Smooth muscle cell (in vitro differentiated cells): ENCODE measurements around the gene GSTM3. TPM values are rescaled to one million over a fixed set of nuclear protein-coding genes. Genes with fewer than 3 reads are reported as not detected.

Source experiments
- DNase-seq: peaks from one replicate; lab custom pipeline; 2025; ENCODE audit not compliant: unreplicated experiment; lab: John Stamatoyannopoulos, UW
- H2AFZ ChIP-seq: fragments of 200-600 bp; sonication (generic); 2 replicates; pipeline ENCODE4 v1.6.0; 2016; ENCODE audit warnings: antibody characterized with exemption, low read depth, mild to moderate bottlenecking
- H3F3A ChIP-seq: fragments of 200-600 bp; sonication (generic); 2 replicates; pipeline ENCODE4 v1.6.0; 2017; ENCODE audit warnings: antibody characterized with exemption, low read depth
- H3K27ac ChIP-seq: fragments of 200-600 bp; sonication (generic); 2 replicates; pipeline ENCODE4 v1.5.1; 2016; ENCODE audit warnings: low read depth, mild to moderate bottlenecking
- H3K27me3 ChIP-seq: fragments of 200-600 bp; sonication (generic); 2 replicates; pipeline ENCODE4 v1.6.1; 2016; ENCODE audit warnings: low read depth, mild to moderate bottlenecking
- H3K36me3 ChIP-seq: fragments of 200-600 bp; sonication (generic); 2 replicates; pipeline ENCODE4 v1.5.1; 2016; ENCODE audit warnings: low read depth
- H3K4me1 ChIP-seq: fragments of 200-600 bp; sonication (generic); 2 replicates; pipeline ENCODE4 v1.5.1; 2016; ENCODE audit warnings: low read depth
- H3K4me2 ChIP-seq: fragments of 200-600 bp; sonication (generic); 2 replicates; pipeline ENCODE4 v1.6.0; 2016; ENCODE audit warnings: mild to moderate bottlenecking
- H3K4me3 ChIP-seq: fragments of 200-600 bp; sonication (generic); 2 replicates; pipeline ENCODE4 v1.5.1; 2016; ENCODE audit warnings: mild to moderate bottlenecking
- H3K79me2 ChIP-seq: fragments of 200-600 bp; sonication (generic); 2 replicates; pipeline ENCODE4 v1.6.0; 2016; ENCODE audit warnings: low read depth, mild to moderate bottlenecking
- H3K9ac ChIP-seq: fragments of 200-600 bp; sonication (generic); 2 replicates; pipeline ENCODE4 v1.6.0; 2016; ENCODE audit warnings: low read depth
- H3K9me3 ChIP-seq: fragments of 200-600 bp; sonication (generic); replicated peaks from 2 replicates; pipeline ENCODE4 v1.5.1; 2016; ENCODE audit warnings: low read depth
- H4K20me1 ChIP-seq: fragments of 200-600 bp; sonication (generic); 2 replicates; pipeline ENCODE4 v1.6.0; 2016; ENCODE audit warnings: low read depth
- CTCF ChIP-seq: fragments of 200-600 bp; sonication (generic); IDR thresholded peaks from 2 replicates; pipeline ENCODE4 v1.5.1; 2017; ENCODE audit warnings: borderline replicate concordance, mild to moderate bottlenecking, antibody characterized with exemption; ENCODE audit not compliant: insufficient read depth, poor library complexity, severe bottlenecking
- WGBS: methylation state at CpG from one replicate; pipeline ENCODE4 v1.1.7; 2016; ENCODE audit warnings: low lambda C conversion rate; 5-methylcytosine and 5-hydroxymethylcytosine counted together
- polyA plus RNA-seq: library from polyadenylated mRNA; unstranded; fragments of >200 nt; fragmentation: Nextera tagmentation; extraction: Ambion mirVana; gene quantifications from 2 replicates; pipeline ENCODE4 v1.2.1, GENCODE V29; 2016
- total RNA-seq: library from RNA; depleted of rRNA; stranded (reverse); fragments of >200 nt; gene quantifications from 2 replicates; pipeline ENCODE4 v1.2.3, GENCODE V29; 2014

GSTM3 gene
- total and polyA plus RNA-seq, 2 experiments from 2014 or later: 153 to 218 TPM

- H3K27ac ChIP-seq: peak overlapping the region; percentile 3
Measured at GRCh38 chr1:109786531-109787021, 45.7 kb upstream of the GSTM3 start.

GRCh38 chr1:109786112-109786480 lies 45.3 kb upstream of the GSTM3 start:
- H3K4me1 ChIP-seq: peaks cover 29% of the 10 kb centered on the region

More at GRCh38 chr1:109786531-109787021, 45.7 kb upstream of the GSTM3 start:
- H3F3A ChIP-seq: peaks cover 14% of the 10 kb centered on the region
- H3K79me2 ChIP-seq: no peaks in the 10 kb centered on the region
- no peaks in the 10 kb centered on the region for H3K36me3 ChIP-seq
- no peaks in the 10 kb centered on the region for H3K9me3 ChIP-seq
- H2AFZ ChIP-seq: no peak overlapping the region
- H3K4me3 ChIP-seq: no peak overlapping the region
- H4K20me1 ChIP-seq: no peaks in the 10 kb centered on the region
- DNase-seq: no peak
- H3K4me1 ChIP-seq: peaks cover 31% of the 10 kb centered on the region
- no peak overlapping the region for H3K4me2 ChIP-seq
- no peak overlapping the region for H3K9ac ChIP-seq
- TF ChIP-seq CTCF: no peak
- H3K27me3 ChIP-seq: no peaks in the 10 kb centered on the region
- WGBS: 83% methylated on average over 6 of the region's 6 CpGs

GRCh38 chr1:109785446-109786111 lies 44.7 kb upstream of the GSTM3 start:
- no peak for TF ChIP-seq CTCF
- Histone ChIP-seq H3K9me3 (peaks cover 2% of the 10 kb centered on the region), H3K4me3 (no peak overlapping the region), H3K4me1 (peaks cover 29% of the 10 kb centered on the region), H3K79me2 (no peaks in the 10 kb centered on the region), H3K36me3 (no peaks in the 10 kb centered on the region), H3K27ac (no peak overlapping the region), H3K27me3 (no peaks in the 10 kb centered on the region), H2AFZ (no peak overlapping the region), H3K4me2 (no peak overlapping the region), H3K9ac (no peak overlapping the region), H3F3A (peaks cover 14% of the 10 kb centered on the region), H4K20me1 (no peaks in the 10 kb centered on the region)
- no peak for DNase-seq
- WGBS: 94% methylated on average over 4 of the region's 4 CpGs

More at GRCh38 chr1:109786112-109786480, 45.3 kb upstream of the GSTM3 start:
- no peak for TF ChIP-seq CTCF
- WGBS: 78% methylated on average over 5 of the region's 5 CpGs
- no peaks in the 10 kb centered on the region for H3K79me2 ChIP-seq
- H3K9ac ChIP-seq: no peak overlapping the region
- DNase-seq: no peak
- no peak overlapping the region for H3K4me2 ChIP-seq
- H4K20me1 ChIP-seq: no peaks in the 10 kb centered on the region
- peaks cover 14% of the 10 kb centered on the region for H3F3A ChIP-seq
- H3K4me3 ChIP-seq: no peak overlapping the region
- no peaks in the 10 kb centered on the region for H3K27me3 ChIP-seq
- no peaks in the 10 kb centered on the region for H3K36me3 ChIP-seq
- no peak overlapping the region for H2AFZ ChIP-seq
- H3K9me3 ChIP-seq: no peaks in the 10 kb centered on the region
- H3K27ac ChIP-seq: no peak overlapping the region
